Transverse colon (tissue), 4 donors: Measurements from ENCODE around the gene LHB. TPM values are rescaled to one million over a fixed set of nuclear protein-coding genes. Genes with fewer than 3 reads are reported as not detected.

Experiments
- DNase-seq: peaks from one replicate; pipeline ENCODE4 v3.0.0-alpha.2; 2019
- H3K27ac ChIP-seq, 4 donors: fragments of 200-600 bp; sonication (generic); 2 replicates each; pipeline ENCODE4 v1.5.1; 2016 to 2018; ENCODE audit warnings: inconsistent platforms in 4 of 4
- H3K27me3 ChIP-seq: fragments of 200-600 bp; sonication (generic); 2 replicates; pipeline ENCODE4 v1.5.1; 2017; ENCODE audit warnings: inconsistent platforms
- H3K36me3 ChIP-seq, 4 donors: fragments of 200-600 bp; sonication (generic); 2 replicates each; pipeline ENCODE4 v1.5.1; 2017 to 2019; ENCODE audit warnings: inconsistent platforms in 4 of 4
- H3K4me1 ChIP-seq, 4 donors: fragments of 200-600 bp; sonication (generic); 2 replicates each; pipeline ENCODE4 v1.5.1; 2017 to 2020; ENCODE audit warnings: inconsistent platforms in 4 of 4
- H3K4me3 ChIP-seq, 4 donors: fragments of 200-600 bp; sonication (generic); 1 replicate in 1 of 4; 2 replicates in 3 of 4; pipeline versions ENCODE4 v1.5.1 to v1.6.1; 2017 to 2019; ENCODE audit warnings: inconsistent platforms in 4 of 4
- H3K9me3 ChIP-seq, 2 donors: fragments of 200-600 bp; sonication (generic); 2 replicates each; pipeline ENCODE4 v1.5.1; 2017 to 2019; ENCODE audit warnings: inconsistent platforms in 2 of 2
- CTCF ChIP-seq, 5 experiments: fragments of 200-600 bp in 3 of 5; fragments of 450-650 bp in 2 of 5; sonication (generic) in 3 of 5; IDR thresholded peaks; 1 replicate in 2 of 5; 2 replicates in 3 of 5; pipeline ENCODE4 v1.5.1; 2016 to 2017; ENCODE audit warnings: antibody characterized with exemption in 5 of 5, inconsistent platforms in 3 of 5, mild to moderate bottlenecking in 2 of 5, moderate library complexity in 1 of 5
- EP300 ChIP-seq: sonication (generic); formaldehyde crosslinking; IDR thresholded peaks from one replicate; pipeline ENCODE4 v1.6.1; 2017; ENCODE audit warnings: antibody characterized with exemption, low read depth
- POLR2A ChIP-seq: fragments of 450-650 bp; IDR thresholded peaks from one replicate; pipeline ENCODE4 v1.6.1; 2016; ENCODE audit warnings: antibody characterized with exemption, mild to moderate bottlenecking, moderate library complexity
- POLR2AphosphoS5 ChIP-seq, 3 donors: sonication (generic); formaldehyde crosslinking; IDR thresholded peaks; one replicate each; pipeline ENCODE4 v1.6.1; 2016; ENCODE audit warnings: antibody characterized with exemption in 3 of 3
- WGBS, 2 donors: methylation state at CpG; one replicate each; pipeline ENCODE4 v1.1.5; 2018; ENCODE audit warnings: low coverage in 1 of 2; 5-methylcytosine and 5-hydroxymethylcytosine counted together
- in situ Hi-C, 4 donors: fragments of 200-750 bp; cut with MboI; loops; one replicate each; pipeline versions ENCODE4 v1.15.0 to v1.15.1; 2017; ENCODE audit warnings: low sequenced_read_pairs in 3 of 4, low pct_ligation_motif_present in 1 of 4, low pct_unique_long_range_greater_than_20kb in 1 of 4
- intact Hi-C: fragments of 100-400 bp; cut with DNase I; formaldehyde crosslinking; loops from one replicate; pipeline ENCODE4 v1.15.1; 2023; ENCODE audit warnings: low total_unique reads
- total RNA-seq, 4 donors: library from RNA; depleted of rRNA; stranded (reverse); fragments of >200 nt; gene quantifications; one replicate each; pipeline ENCODE4 v1.1.0, GENCODE V29; 2016

LHB gene
- total RNA-seq, 4 donors from 2014 or later, result 1.4 TPM; not detected in 3

- H3K36me3 ChIP-seq, result peaks cover 0 to 40% (median 15%) of the 10 kb centered on the region in 4 donors
- no peak overlapping the region for H3K4me3 ChIP-seq
- intact Hi-C loops (loop anchor here (10.0 kb wide), 1 partner anchor 182 kb away; no protein-coding TSS in a partner anchor), in situ Hi-C loops (no loop called here)
- peaks cover 4 to 8% (median 4%) of the 10 kb centered on the region in 4 donors for H3K4me1 ChIP-seq
- H3K27ac ChIP-seq, result no peak overlapping the region
- TF ChIP-seq CTCF (IDR thresholded peaks at IDR 0.05) (no peak), EP300 (no peak), POLR2A (no peak), POLR2AphosphoS5 (IDR thresholded peaks at IDR 0.05) (no peak)
- H3K9me3 ChIP-seq, result no peaks in the 10 kb centered on the region
- H3K27me3 ChIP-seq, result no peaks in the 10 kb centered on the region
- WGBS, 2 donors, result 70% methylated on average over 2 of the region's 2 CpGs; no CpG with 5 or more reads in 1 of the 2 donors
- DNase-seq, result no peak
Observed at GRCh38 chr19:48977061-48977460, 39.8 kb downstream of the LHB start.

- H3K27ac ChIP-seq, result no peak overlapping the region
- in situ Hi-C loops, result no loop called here
- whole genome bisulfite sequencing, 2 donors, result 90% methylated on average over 13 of the region's 13 CpGs; no CpG with 5 or more reads in 1 of the 2 donors
Observed at GRCh38 chr19:48975947-48976847, 40.7 kb downstream of the LHB start.

GRCh38 chr19:48970923-48971395 lies 45.9 kb downstream of the LHB start:
- Histone ChIP-seq H3K36me3 (peaks cover 0 to 38% (median 13%) of the 10 kb centered on the region in 4 donors), H3K27ac (no peak overlapping the region)
- in situ Hi-C loops, result loop anchor here in 1 of 4 donors (5.0 to 25.0 kb wide), 2 partner anchors 109 to 179 kb away; partner anchors contain the start of genes PLEKHA4 and PPP1R15A

More at GRCh38 chr19:48975947-48976847, 40.7 kb downstream of the LHB start:
- intact Hi-C loops, result loop anchor here (10.0 kb wide), 1 partner anchor 181 kb away; no protein-coding TSS in a partner anchor
- Histone ChIP-seq H3K4me3 (no peak overlapping the region), H3K9me3 (no peaks in the 10 kb centered on the region), H3K4me1 (peaks cover 4 to 8% (median 4%) of the 10 kb centered on the region in 4 donors), H3K27me3 (no peaks in the 10 kb centered on the region), H3K36me3 (peaks cover 0 to 36% (median 12%) of the 10 kb centered on the region in 4 donors)
- TF ChIP-seq POLR2A, result no peak
- peak in 1 of 5 experiments; percentile 13 for TF ChIP-seq CTCF (IDR thresholded peaks at IDR 0.05)
- no peak for DNase-seq

More at GRCh38 chr19:48970923-48971395, 45.9 kb downstream of the LHB start:
- Histone ChIP-seq H3K27me3 (no peaks in the 10 kb centered on the region), H3K4me3 (no peak overlapping the region), H3K4me1 (peaks cover 15 to 22% (median 17%) of the 10 kb centered on the region in 4 donors), H3K9me3 (no peaks in the 10 kb centered on the region)
- no peak for TF ChIP-seq POLR2A
- TF ChIP-seq POLR2AphosphoS5 (IDR thresholded peaks at IDR 0.05), result peak in 1 of 3 donors; percentile 12
- TF ChIP-seq CTCF (IDR thresholded peaks at IDR 0.05), result peak; percentile 81 to 93 (median 92)
- DNase-seq, result peak; percentile 86
- intact Hi-C loops, result loop anchor here (10.0 kb wide), 1 partner anchor 176 kb away; no protein-coding TSS in a partner anchor
- 20 to 50% methylated on average over 2 to 19 of the region's 19 CpGs for WGBS, 2 donors
